Measurements from ENCODE around the gene ADARB1. TPM values are rescaled to one million over a fixed set of nuclear protein-coding genes. Genes with fewer than 3 reads are reported as not detected.
A peak's percentile ranks its signal among the peaks of the same experiment; 100 is the strongest.

The ADARB1 gene
- total RNA-seq, 1 experiment from 2014 or later: 14.6 TPM

DNA sequence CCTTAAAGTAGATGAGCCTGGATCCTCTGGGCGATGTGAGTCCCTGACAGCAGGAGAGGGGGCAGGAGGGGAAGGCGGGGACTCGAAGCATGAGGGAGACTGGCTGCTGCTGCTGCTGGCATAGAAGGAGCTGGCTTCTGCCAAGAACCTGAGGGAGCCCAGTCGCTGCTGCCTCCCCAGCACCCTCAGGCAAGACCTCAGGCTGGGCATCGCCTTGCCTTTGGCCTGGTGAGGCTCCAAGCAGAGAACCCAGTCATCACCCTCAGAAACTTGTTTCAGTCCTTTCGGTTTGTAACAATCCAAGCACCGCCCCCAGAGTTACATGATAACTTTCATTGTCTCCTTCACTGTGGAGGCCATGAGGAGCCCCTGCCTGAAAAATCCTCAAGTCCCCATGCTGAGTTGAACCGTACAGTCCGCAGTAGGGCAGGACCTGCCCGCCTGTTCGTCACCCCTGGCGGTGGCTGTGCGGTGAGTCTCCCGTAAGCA lies 174.6 kb downstream of the ADARB1 start (continued):
- TF ChIP-seq TEAD4 (CRISPR knock-in tag; IDR thresholded peaks at IDR 0.05) (no peak), SOX15 (CRISPR knock-in tag; IDR thresholded peaks at IDR 0.05) (no peak), OVOL2 (CRISPR knock-in tag; IDR thresholded peaks at IDR 0.05; ENCODE audit: borderline replicate concordance) (no peak), SP1 (CRISPR knock-in tag; conservative IDR thresholded peaks at IDR 0.05) (no peak)
- TF ChIP-seq, protein P1, sequence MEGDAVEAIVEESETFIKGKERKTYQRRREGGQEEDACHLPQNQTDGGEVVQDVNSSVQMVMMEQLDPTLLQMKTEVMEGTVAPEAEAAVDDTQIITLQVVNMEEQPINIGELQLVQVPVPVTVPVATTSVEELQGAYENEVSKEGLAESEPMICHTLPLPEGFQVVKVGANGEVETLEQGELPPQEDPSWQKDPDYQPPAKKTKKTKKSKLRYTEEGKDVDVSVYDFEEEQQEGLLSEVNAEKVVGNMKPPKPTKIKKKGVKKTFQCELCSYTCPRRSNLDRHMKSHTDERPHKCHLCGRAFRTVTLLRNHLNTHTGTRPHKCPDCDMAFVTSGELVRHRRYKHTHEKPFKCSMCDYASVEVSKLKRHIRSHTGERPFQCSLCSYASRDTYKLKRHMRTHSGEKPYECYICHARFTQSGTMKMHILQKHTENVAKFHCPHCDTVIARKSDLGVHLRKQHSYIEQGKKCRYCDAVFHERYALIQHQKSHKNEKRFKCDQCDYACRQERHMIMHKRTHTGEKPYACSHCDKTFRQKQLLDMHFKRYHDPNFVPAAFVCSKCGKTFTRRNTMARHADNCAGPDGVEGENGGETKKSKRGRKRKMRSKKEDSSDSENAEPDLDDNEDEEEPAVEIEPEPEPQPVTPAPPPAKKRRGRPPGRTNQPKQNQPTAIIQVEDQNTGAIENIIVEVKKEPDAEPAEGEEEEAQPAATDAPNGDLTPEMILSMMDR (IDR thresholded peaks at IDR 0.05): no peak
- TF ChIP-seq, protein P2, sequence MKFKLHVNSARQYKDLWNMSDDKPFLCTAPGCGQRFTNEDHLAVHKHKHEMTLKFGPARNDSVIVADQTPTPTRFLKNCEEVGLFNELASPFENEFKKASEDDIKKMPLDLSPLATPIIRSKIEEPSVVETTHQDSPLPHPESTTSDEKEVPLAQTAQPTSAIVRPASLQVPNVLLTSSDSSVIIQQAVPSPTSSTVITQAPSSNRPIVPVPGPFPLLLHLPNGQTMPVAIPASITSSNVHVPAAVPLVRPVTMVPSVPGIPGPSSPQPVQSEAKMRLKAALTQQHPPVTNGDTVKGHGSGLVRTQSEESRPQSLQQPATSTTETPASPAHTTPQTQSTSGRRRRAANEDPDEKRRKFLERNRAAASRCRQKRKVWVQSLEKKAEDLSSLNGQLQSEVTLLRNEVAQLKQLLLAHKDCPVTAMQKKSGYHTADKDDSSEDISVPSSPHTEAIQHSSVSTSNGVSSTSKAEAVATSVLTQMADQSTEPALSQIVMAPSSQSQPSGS (CRISPR knock-in tag; IDR thresholded peaks at IDR 0.05; ENCODE audit: borderline replicate concordance, low read depth): no peak

DNA sequence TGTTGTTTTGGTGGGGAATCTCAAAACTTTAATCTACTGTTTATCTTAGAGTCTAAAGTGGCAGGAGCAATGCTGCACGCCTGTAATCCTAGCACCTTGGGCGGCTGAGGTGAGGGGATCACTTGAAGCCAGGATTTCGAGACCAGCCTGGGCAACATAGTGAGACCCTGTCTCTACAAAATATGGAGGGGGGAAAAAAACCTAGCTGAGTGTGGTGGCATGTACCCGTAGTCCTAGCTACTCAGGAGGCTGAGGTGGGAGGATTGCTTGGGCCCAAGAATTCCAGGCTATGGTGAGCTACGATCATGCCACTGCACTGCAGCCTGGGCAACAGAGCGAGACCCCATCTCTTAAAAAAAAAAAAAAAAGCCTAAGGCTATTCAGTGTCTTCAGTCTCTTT lies 175.2 kb downstream of the ADARB1 start:
- CTCF ChIA-PET: interaction anchor here (2.1 kb wide), 1 partner anchor 59 kb away, joined by 8 read pairs; no protein-coding TSS in a partner anchor
- POLR2A ChIA-PET: no interaction called here
- ATAC-seq (no peak), DNase-seq (ENCODE audit: low spot score) (no peak)
- peaks cover 17% of the 10 kb centered on the region for H3K4me1 Mint-ChIP-seq
- no peak overlapping the region for H3K27ac Mint-ChIP-seq
- H3K27me3 Mint-ChIP-seq (ENCODE audit: low read depth): peaks cover 3% of the 10 kb centered on the region; the same call in 1 of the 2 replicates
- H3K4me3 Mint-ChIP-seq: no peak overlapping the region
- H3K9me3 Mint-ChIP-seq: peaks cover 17% of the 10 kb centered on the region
- 0 out of 2 replicates have a peak, but pooled peaks cover 3% of the 10 kb centered on the region for H3K36me3 Mint-ChIP-seq
- TF ChIP-seq, protein P3, sequence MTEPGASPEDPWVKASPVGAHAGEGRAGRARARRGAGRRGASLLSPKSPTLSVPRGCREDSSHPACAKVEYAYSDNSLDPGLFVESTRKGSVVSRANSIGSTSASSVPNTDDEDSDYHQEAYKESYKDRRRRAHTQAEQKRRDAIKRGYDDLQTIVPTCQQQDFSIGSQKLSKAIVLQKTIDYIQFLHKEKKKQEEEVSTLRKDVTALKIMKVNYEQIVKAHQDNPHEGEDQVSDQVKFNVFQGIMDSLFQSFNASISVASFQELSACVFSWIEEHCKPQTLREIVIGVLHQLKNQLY (CRISPR knock-in tag; IDR thresholded peaks at IDR 0.05): no peak
- TF ChIP-seq, protein P4, sequence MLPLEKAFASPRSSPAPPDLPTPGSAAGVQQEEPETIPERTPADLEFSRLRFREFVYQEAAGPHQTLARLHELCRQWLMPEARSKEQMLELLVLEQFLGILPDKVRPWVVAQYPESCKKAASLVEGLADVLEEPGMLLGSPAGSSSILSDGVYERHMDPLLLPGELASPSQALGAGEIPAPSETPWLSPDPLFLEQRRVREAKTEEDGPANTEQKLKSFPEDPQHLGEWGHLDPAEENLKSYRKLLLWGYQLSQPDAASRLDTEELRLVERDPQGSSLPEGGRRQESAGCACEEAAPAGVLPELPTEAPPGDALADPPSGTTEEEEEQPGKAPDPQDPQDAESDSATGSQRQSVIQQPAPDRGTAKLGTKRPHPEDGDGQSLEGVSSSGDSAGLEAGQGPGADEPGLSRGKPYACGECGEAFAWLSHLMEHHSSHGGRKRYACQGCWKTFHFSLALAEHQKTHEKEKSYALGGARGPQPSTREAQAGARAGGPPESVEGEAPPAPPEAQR (CRISPR knock-in tag; IDR thresholded peaks at IDR 0.05): no peak
- TF ChIP-seq PRRX2 (CRISPR knock-in tag; IDR thresholded peaks at IDR 0.05) (no peak), SMAD3 (CRISPR knock-in tag; IDR thresholded peaks at IDR 0.05; ENCODE audit: borderline replicate concordance) (no peak), ZNF121 (CRISPR knock-in tag; IDR thresholded peaks at IDR 0.05) (peak; percentile 94), TCF7 (CRISPR knock-in tag; IDR thresholded peaks at IDR 0.05; ENCODE audit: low read depth) (no peak), NFE2L1 (CRISPR knock-in tag; IDR thresholded peaks at IDR 0.05) (no peak), GTF2I (CRISPR knock-in tag; conservative IDR thresholded peaks at IDR 0.05) (0 out of 2 replicates have a peak, but pooled peaks have one; percentile 12)
- TF ChIP-seq, protein P5, sequence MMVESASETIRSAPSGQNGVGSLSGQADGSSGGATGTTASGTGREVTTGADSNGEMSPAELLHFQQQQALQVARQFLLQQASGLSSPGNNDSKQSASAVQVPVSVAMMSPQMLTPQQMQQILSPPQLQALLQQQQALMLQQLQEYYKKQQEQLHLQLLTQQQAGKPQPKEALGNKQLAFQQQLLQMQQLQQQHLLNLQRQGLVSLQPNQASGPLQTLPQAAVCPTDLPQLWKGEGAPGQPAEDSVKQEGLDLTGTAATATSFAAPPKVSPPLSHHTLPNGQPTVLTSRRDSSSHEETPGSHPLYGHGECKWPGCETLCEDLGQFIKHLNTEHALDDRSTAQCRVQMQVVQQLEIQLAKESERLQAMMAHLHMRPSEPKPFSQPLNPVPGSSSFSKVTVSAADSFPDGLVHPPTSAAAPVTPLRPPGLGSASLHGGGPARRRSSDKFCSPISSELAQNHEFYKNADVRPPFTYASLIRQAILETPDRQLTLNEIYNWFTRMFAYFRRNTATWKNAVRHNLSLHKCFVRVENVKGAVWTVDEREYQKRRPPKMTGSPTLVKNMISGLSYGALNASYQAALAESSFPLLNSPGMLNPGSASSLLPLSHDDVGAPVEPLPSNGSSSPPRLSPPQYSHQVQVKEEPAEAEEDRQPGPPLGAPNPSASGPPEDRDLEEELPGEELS (CRISPR knock-in tag; IDR thresholded peaks at IDR 0.05): no peak
- TF ChIP-seq, protein P6, sequence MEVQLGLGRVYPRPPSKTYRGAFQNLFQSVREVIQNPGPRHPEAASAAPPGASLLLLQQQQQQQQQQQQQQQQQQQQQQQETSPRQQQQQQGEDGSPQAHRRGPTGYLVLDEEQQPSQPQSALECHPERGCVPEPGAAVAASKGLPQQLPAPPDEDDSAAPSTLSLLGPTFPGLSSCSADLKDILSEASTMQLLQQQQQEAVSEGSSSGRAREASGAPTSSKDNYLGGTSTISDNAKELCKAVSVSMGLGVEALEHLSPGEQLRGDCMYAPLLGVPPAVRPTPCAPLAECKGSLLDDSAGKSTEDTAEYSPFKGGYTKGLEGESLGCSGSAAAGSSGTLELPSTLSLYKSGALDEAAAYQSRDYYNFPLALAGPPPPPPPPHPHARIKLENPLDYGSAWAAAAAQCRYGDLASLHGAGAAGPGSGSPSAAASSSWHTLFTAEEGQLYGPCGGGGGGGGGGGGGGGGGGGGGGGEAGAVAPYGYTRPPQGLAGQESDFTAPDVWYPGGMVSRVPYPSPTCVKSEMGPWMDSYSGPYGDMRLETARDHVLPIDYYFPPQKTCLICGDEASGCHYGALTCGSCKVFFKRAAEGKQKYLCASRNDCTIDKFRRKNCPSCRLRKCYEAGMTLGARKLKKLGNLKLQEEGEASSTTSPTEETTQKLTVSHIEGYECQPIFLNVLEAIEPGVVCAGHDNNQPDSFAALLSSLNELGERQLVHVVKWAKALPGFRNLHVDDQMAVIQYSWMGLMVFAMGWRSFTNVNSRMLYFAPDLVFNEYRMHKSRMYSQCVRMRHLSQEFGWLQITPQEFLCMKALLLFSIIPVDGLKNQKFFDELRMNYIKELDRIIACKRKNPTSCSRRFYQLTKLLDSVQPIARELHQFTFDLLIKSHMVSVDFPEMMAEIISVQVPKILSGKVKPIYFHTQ (CRISPR knock-in tag; IDR thresholded peaks at IDR 0.05): no peak
- TF ChIP-seq, protein P7, sequence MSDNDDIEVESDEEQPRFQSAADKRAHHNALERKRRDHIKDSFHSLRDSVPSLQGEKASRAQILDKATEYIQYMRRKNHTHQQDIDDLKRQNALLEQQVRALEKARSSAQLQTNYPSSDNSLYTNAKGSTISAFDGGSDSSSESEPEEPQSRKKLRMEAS (CRISPR knock-in tag; IDR thresholded peaks at IDR 0.05): no peak
- TF ChIP-seq, protein P8, sequence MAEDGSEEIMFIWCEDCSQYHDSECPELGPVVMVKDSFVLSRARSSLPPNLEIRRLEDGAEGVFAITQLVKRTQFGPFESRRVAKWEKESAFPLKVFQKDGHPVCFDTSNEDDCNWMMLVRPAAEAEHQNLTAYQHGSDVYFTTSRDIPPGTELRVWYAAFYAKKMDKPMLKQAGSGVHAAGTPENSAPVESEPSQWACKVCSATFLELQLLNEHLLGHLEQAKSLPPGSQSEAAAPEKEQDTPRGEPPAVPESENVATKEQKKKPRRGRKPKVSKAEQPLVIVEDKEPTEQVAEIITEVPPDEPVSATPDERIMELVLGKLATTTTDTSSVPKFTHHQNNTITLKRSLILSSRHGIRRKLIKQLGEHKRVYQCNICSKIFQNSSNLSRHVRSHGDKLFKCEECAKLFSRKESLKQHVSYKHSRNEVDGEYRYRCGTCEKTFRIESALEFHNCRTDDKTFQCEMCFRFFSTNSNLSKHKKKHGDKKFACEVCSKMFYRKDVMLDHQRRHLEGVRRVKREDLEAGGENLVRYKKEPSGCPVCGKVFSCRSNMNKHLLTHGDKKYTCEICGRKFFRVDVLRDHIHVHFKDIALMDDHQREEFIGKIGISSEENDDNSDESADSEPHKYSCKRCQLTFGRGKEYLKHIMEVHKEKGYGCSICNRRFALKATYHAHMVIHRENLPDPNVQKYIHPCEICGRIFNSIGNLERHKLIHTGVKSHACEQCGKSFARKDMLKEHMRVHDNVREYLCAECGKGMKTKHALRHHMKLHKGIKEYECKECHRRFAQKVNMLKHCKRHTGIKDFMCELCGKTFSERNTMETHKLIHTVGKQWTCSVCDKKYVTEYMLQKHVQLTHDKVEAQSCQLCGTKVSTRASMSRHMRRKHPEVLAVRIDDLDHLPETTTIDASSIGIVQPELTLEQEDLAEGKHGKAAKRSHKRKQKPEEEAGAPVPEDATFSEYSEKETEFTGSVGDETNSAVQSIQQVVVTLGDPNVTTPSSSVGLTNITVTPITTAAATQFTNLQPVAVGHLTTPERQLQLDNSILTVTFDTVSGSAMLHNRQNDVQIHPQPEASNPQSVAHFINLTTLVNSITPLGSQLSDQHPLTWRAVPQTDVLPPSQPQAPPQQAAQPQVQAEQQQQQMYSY (CRISPR knock-in tag; IDR thresholded peaks at IDR 0.05): no peak
- TF ChIP-seq, protein P9, sequence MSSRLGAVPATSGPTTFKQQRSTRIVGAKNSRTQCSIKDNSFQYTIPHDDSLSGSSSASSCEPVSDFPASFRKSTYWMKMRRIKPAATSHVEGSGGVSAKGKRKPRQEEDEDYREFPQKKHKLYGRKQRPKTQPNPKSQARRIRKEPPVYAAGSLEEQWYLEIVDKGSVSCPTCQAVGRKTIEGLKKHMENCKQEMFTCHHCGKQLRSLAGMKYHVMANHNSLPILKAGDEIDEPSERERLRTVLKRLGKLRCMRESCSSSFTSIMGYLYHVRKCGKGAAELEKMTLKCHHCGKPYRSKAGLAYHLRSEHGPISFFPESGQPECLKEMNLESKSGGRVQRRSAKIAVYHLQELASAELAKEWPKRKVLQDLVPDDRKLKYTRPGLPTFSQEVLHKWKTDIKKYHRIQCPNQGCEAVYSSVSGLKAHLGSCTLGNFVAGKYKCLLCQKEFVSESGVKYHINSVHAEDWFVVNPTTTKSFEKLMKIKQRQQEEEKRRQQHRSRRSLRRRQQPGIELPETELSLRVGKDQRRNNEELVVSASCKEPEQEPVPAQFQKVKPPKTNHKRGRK (CRISPR knock-in tag; IDR thresholded peaks at IDR 0.05; ENCODE audit: borderline replicate concordance): no peak

Measured in WTC11 (cell line).